GM19035 (cell line): ENCODE data around the gene NDUFC1.
"Not testable (repeated sequence)": the region's sequence is repeated elsewhere in the genome, so short reads cannot be mapped to it uniquely, and the experiment has no call there.

Experiments used
- ATAC-seq: cut with Tn5 transposase; IDR thresholded peaks from one replicate; pipeline ENCODE4 v1.9.1; 2021; ENCODE audit not compliant: unreplicated experiment

Gene NDUFC1

DNA sequence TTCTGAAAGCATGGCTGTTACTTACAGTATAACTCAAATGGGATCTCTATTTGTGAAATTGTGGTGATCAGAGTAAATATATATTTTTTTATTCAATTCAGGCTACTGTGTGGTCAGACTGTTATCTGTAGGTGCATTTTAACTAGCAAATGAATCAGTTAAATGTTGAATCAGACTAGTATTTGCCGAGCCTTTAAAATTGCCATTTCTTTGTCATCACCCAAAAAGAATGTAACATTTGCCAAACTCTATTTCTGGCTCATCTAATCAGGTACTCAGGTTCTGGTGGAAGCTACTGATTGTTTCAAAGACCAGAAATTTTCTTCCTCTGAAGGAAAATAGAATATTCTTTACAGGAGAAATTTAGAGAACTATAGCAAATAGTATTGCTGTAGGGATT, 2.7 kb downstream of the NDUFC1 start:
- ATAC-seq: no peak

DNA sequence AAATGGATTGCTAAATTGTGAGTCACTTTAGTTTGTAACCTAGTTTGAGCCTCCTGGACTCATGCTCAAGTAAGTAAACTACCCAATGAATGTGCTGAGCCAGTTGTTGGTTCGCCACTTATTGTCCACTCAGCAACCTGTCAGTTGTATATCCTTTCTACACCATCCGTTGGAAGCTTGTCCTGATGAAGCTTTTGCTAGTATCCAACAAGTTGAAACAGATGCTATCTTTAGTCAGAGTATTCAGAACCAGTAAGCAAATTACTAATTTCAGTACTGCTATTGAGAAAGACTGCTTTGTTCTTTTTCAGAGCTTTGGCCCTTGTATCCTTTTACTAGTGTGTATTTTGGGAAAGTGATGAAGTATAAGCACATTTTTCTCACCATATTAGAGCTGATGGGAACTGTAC, 5.3 kb downstream of the NDUFC1 start:
- no peak for ATAC-seq

- ATAC-seq: no peak
Observed at GRCh38 chr4:139295942-139296299, 6.4 kb downstream of the NDUFC1 start.

- peak; percentile 95 for ATAC-seq
Observed at GRCh38 chr4:139295206-139295941, 6.9 kb downstream of the NDUFC1 start.

DNA sequence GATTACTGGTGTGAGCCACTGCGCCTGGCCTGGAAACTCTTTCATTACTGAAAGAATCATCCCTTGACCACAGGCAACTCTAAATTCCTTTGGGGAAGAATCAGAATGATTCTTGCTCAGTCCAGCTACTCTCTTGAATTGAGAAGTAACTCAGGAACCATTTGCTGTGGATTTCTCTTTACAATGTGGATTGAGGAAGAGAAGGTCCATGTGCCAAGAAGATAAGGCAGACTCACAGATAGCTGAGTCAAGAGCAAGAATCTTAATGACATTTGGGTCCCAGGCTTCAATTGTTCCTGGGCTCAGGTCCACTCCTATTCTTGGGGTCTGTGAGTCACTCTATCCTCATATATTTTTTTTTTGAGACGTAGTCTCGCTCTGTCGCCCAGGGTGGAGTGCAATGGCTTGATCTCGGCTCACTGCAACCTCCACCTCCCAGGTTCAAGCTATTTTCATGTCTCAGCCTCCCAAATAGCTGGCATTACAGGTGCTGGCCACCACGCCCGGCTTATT, 16.0 kb downstream of the NDUFC1 start:
- ATAC-seq: no peak

- ATAC-seq: no peak
Observed at GRCh38 chr4:139282721-139283075, 19.6 kb downstream of the NDUFC1 start.

DNA sequence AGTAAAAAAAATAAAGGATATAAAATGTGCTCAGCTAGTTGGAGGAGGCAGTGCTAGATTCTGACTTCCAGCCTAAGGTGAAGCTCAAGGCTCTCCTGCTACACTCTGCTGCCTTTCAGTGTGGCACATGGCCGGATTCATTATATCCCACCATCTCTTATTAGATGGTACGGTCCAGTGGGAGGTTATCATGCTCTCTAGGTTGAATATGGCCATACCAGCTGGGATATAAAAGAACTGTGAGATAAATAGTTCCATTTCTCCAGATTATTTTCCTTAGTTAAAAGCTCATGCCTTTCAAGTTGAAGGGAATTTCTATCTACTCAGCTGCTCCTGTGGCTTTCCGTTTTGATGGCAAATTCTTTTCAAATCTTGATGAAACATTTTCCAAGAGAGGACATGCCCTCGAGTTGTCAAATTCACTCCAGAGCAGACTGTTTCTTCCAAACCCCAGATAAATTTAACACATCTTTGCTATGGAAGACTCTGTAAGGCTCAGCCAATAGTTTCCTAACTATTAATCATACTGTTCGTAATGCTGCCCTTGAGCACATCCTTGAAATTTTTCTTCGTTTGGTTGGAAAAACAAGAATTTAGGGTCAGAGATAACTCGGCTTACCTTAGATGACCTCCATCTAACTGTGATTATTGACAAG, 20.1 kb downstream of the NDUFC1 start:
- no peak for ATAC-seq

- ATAC-seq: peak; percentile 59
Observed at GRCh38 chr4:139279760-139280620, 22.3 kb downstream of the NDUFC1 start, which contains the start of gene MGARP. Gene MGARP (minus strand): TSS chr4:139280225. CDS start chr4:139280158, 67 bp downstream.

- ATAC-seq: no peak
Observed at GRCh38 chr4:139278912-139279759, 23.1 kb downstream of the NDUFC1 start.

- no peak for ATAC-seq
Observed at GRCh38 chr4:139278485-139278884, 23.8 kb downstream of the NDUFC1 start.

GRCh38 chr4:139275281-139275735, 27.0 kb downstream of the NDUFC1 start:
- ATAC-seq: no peak

GRCh38 chr4:139274790-139275189, 27.5 kb downstream of the NDUFC1 start:
- ATAC-seq: no peak

GRCh38 chr4:139273835-139274234, 28.4 kb downstream of the NDUFC1 start:
- no peak for ATAC-seq

DNA sequence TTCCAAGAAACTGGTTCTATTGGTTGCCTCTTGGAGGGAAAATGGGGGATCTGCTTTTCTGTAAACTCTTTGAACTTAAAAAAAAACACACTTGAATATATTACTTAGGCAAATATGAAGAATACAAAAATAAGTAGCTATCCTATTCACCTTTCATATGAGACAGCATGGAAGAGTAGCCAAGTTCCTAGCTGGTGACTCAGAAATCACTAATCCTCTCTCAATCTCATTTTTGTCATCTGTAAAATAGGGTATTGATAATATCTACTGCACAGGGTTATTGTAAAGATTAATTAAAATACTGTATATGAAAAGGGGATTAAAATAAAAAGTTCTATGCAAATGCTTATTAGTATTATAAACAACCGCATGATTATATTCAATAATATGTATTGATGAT, 35.0 kb downstream of the NDUFC1 start:
- ATAC-seq: no peak

- ATAC-seq: peak; percentile 98
Observed at GRCh38 chr4:139266583-139267257, 35.6 kb downstream of the NDUFC1 start.

DNA sequence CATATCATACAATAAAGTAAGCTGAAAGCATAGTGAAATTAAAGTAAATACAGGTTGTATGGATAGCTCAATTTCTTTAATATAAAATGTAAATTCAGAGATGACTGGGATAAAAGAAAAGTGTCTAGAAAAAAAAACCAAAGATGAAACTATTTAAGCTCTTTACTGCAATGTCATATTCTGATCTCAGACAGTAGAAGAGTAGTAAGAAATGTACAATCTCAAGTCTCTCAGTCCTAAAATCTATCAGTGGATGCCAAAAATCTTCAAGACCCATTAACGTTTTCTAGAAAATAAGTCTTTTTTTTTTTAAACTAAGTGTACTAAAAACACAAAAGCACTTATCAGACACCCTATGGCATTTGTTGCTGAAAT, 36.1 kb downstream of the NDUFC1 start:
- peak; percentile 1 for ATAC-seq

DNA sequence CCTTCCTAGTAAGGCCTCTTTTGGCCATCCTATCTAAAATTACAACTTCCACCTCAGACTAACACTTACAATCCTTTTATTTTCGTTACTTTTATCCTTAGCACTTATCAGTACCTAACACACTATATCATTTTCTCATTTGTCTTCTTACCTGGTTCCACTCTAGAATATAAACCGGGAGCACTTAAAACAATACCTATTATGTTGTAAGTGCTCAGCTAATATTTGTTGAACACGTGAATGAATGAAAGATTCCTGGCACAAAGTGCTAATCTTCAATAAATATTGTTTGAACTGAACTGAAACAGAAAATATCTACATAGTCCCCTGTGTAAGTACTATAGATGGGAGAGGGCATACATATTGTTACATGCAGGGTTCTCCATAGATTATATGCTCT, 36.6 kb downstream of the NDUFC1 start:
- ATAC-seq: no peak

DNA sequence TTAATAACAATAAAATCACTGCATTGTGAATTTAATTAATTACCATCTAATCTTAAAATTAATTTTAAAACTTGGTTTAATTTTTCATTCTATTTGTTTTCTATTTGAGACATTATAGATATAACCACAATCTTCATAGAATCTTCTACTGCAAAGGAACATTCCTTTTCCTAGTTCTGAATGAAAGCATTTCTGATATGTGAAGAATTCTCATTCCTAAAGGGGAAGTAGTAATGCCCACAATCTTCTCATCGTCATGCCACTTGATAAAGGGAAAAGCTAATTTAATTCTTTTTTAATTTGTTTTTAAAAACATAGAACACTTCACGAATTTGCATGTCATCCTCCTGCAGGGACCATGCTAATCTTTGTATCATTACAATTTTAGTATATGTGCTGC, 45.9 kb downstream of the NDUFC1 start:
- no peak for ATAC-seq

- ATAC-seq: not testable (repeated sequence)
Observed at GRCh38 chr4:139255581-139255980, 46.7 kb downstream of the NDUFC1 start.

DNA sequence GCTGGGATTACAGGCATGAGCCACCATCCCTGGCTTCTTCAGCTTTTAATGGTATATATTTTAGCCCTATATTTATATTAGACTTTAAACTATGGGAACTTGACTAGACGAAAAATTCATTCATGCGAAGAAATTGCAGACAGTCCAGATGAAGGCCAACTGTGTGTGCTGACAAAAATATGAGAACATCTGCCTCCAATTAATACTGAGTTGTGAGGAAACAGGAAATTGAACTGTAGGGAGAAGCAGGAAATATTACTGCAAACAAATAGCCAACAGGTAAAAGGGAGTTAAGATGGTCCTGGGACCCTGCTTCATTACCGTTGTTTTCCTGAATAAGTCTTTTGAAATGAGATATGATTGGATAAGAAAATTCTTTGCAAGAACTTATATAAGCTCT, 48.6 kb downstream of the NDUFC1 start:
- no peak for ATAC-seq
